DMS79 treated with DMSO at 0.1 percent for 48 hours (cell line): ENCODE results near the gene AEN.

Source experiments
- DNase-seq: peaks from one replicate; lab custom pipeline; 2025; lab: John Stamatoyannopoulos, UW

Gene AEN

GRCh38 chr15:88613074-88613944, 7.8 kb upstream of the AEN start:
- no peak for DNase-seq

GRCh38 chr15:88615303-88616107, 5.6 kb upstream of the AEN start:
- no peak for DNase-seq

GRCh38 chr15:88616240-88616639, 4.9 kb upstream of the AEN start:
- no peak for DNase-seq

GRCh38 chr15:88617031-88617722, 4.0 kb upstream of the AEN start:
- DNase-seq: no peak

- DNase-seq: no peak
These were observed 3.4 kb upstream of the AEN start for GRCh38 chr15:88617790-88618189.

- DNase-seq: no peak
These were observed 2.5 kb upstream of the AEN start for GRCh38 chr15:88618686-88619085.

GRCh38 chr15:88619796-88620195, 1.3 kb upstream of the AEN start:
- DNase-seq: no peak

GRCh38 chr15:88621789-88622604, 857 bp downstream of the AEN start:
- no peak for DNase-seq

- no peak for DNase-seq
These were observed 1.4 kb downstream of the AEN start for GRCh38 chr15:88622605-88622975.

GRCh38 chr15:88623061-88623460, 1.9 kb downstream of the AEN start:
- DNase-seq: no peak

- no peak for DNase-seq
These were observed 2.5 kb downstream of the AEN start for GRCh38 chr15:88623632-88624031.

GRCh38 chr15:88624156-88624970, 3.2 kb downstream of the AEN start:
- DNase-seq: no peak

GRCh38 chr15:88624971-88625490, 3.9 kb downstream of the AEN start:
- no peak for DNase-seq

GRCh38 chr15:88625943-88626741, 5.0 kb downstream of the AEN start:
- no peak for DNase-seq

- no peak for DNase-seq
These were observed 6.3 kb downstream of the AEN start for GRCh38 chr15:88627463-88627862.

- no peak for DNase-seq
These were observed 7.0 kb downstream of the AEN start for GRCh38 chr15:88628018-88628654.

GRCh38 chr15:88629071-88629470, 7.9 kb downstream of the AEN start:
- DNase-seq: no peak

- DNase-seq: no peak
These were observed 9.1 kb downstream of the AEN start for GRCh38 chr15:88630141-88630721.
